SK-N-SH (cell line): ENCODE data around the gene SNX17. TPM values are rescaled to one million over a fixed set of nuclear protein-coding genes. Genes with fewer than 3 reads are reported as not detected.
A peak's percentile ranks its signal among the peaks of the same experiment; 100 is the strongest.
"Not testable (repeated sequence)": the region's sequence is repeated elsewhere in the genome, so short reads cannot be mapped to it uniquely, and the experiment has no call there.

Source experiments
- CTCF ChIA-PET: fragments of 300-600, 350-600 bp; formaldehyde crosslinking; extraction: SDS; loops from one replicate; lab custom pipeline; 2021; lab: Yijun Ruan, JAX
- POLR2A ChIA-PET: fragments of 350-600 bp; sonication (Branson Sonifier 250); formaldehyde crosslinking; extraction: SDS; loops from one replicate; lab custom pipeline; 2020; ENCODE audit warnings: antibody characterized with exemption, inconsistent platforms; lab: Yijun Ruan, JAX
- DNase-seq: peaks from one replicate; pipeline ENCODE4 v3.0.0; 2012
- H2AFZ ChIP-seq: fragments of 200-600 bp; sonication (generic); 2 replicates; pipeline ENCODE4 v1.8.1; 2016; ENCODE audit warnings: antibody characterized with exemption, mild to moderate bottlenecking, low read depth
- H3F3A ChIP-seq: fragments of 200-600 bp; sonication (generic); replicated peaks from 2 replicates; pipeline ENCODE3; 2016; ENCODE audit warnings: antibody characterized with exemption, mild to moderate bottlenecking; ENCODE audit not compliant: insufficient read depth
- H3K27ac ChIP-seq, 2 experiments: fragments of 200-500 bp in 1 of 2; fragments of 200-600 bp in 1 of 2; sonication (Bioruptor generic) in 1 of 2; sonication (generic), shearing (Covaris generic) in 1 of 2; 2 replicates each; pipeline versions ENCODE4 v1.5.1 to v1.6.1; 2014 to 2016; ENCODE audit warnings: low read depth in 2 of 2, inconsistent platforms in 1 of 2, low read length in 1 of 2, mild to moderate bottlenecking in 1 of 2, mixed read lengths in 1 of 2
- H3K27me3 ChIP-seq: fragments of 200-600 bp; sonication (generic), shearing (Covaris generic); 2 replicates; pipeline ENCODE4 v1.6.1; 2016; ENCODE audit warnings: mixed run types; ENCODE audit not compliant: insufficient read depth
- H3K36me3 ChIP-seq, 2 experiments: fragments of 200-500 bp in 1 of 2; fragments of 200-600 bp in 1 of 2; sonication (Bioruptor generic) in 1 of 2; sonication (generic) in 1 of 2; replicated peaks in 1 of 2; 2 replicates each; pipeline versions ENCODE3 to v1.5.1; 2014 to 2016; ENCODE audit warnings: low read length in 1 of 2, mild to moderate bottlenecking in 1 of 2; ENCODE audit not compliant: insufficient read depth in 2 of 2, control insufficient read depth in 1 of 2
- H3K4me1 ChIP-seq, 2 experiments: fragments of 200-500 bp in 1 of 2; fragments of 200-600 bp in 1 of 2; sonication (Bioruptor generic) in 1 of 2; sonication (generic), shearing (Covaris generic) in 1 of 2; 2 replicates each; pipeline versions ENCODE4 v1.5.1 to v1.6.1; 2014 to 2016; ENCODE audit warnings: low read depth in 1 of 2, low read length in 1 of 2, mixed run types in 1 of 2; ENCODE audit not compliant: insufficient read depth in 2 of 2, control insufficient read depth in 1 of 2
- H3K4me2 ChIP-seq: fragments of 200-600 bp; sonication (generic), shearing (Covaris generic); 2 replicates; pipeline ENCODE4 v1.6.1; 2017; ENCODE audit warnings: mixed run types
- H3K4me3 ChIP-seq, 2 experiments: fragments of 200-500 bp in 1 of 2; fragments of 200-600 bp in 1 of 2; sonication (Bioruptor generic) in 1 of 2; sonication (generic), shearing (Covaris generic) in 1 of 2; 2 replicates each; pipeline versions ENCODE4 v1.5.1 to v1.8.1; 2014 to 2016; ENCODE audit warnings: low read depth in 2 of 2, inconsistent platforms in 1 of 2, low read length in 1 of 2, mild to moderate bottlenecking in 1 of 2, mixed read lengths in 1 of 2, moderate library complexity in 1 of 2
- H3K79me2 ChIP-seq: fragments of 200-600 bp; sonication (generic); 2 replicates; pipeline ENCODE4 v1.8.1; 2017; ENCODE audit warnings: mild to moderate bottlenecking; ENCODE audit not compliant: insufficient read depth
- H3K9ac ChIP-seq: fragments of 200-600 bp; sonication (generic); 2 replicates; pipeline ENCODE4 v1.6.1; 2017; ENCODE audit warnings: mixed run types
- H3K9me2 ChIP-seq: fragments of 200-600 bp; sonication (generic); 2 replicates; pipeline ENCODE4 v1.6.1; 2017; ENCODE audit warnings: mixed run types
- H3K9me3 ChIP-seq: fragments of 200-600 bp; sonication (generic); 2 replicates; pipeline ENCODE4 v1.6.1; 2017; ENCODE audit warnings: mixed run types, mild to moderate bottlenecking, moderate library complexity
- H4K20me1 ChIP-seq: fragments of 200-600 bp; sonication (generic); 2 replicates; pipeline ENCODE4 v1.6.1; 2017; ENCODE audit warnings: mild to moderate bottlenecking, mixed run types; ENCODE audit not compliant: insufficient read depth
- EP300 ChIP-seq, 2 experiments: IDR thresholded peaks; 2 replicates each; pipeline versions ENCODE4 v1.4.0 to v1.6.1; 2012; ENCODE audit warnings: borderline replicate concordance in 1 of 2, low read depth in 1 of 2, low read length in 1 of 2
- JUND ChIP-seq: IDR thresholded peaks from 2 replicates; pipeline ENCODE4 v1.4.0; 2012
- MEF2A ChIP-seq: IDR thresholded peaks from 2 replicates; pipeline ENCODE4 v1.4.0; 2012; ENCODE audit warnings: low read depth, borderline replicate concordance
- MXI1 ChIP-seq: IDR thresholded peaks from 2 replicates; pipeline ENCODE4 v1.6.1; 2012; ENCODE audit warnings: mild to moderate bottlenecking, low read depth, low read length, improper control_type of control experiment
- NFIC ChIP-seq: IDR thresholded peaks from 2 replicates; pipeline ENCODE4 v1.4.0; 2012; ENCODE audit warnings: borderline replicate concordance
- RCOR1 ChIP-seq: fragments of 150-350 bp; IDR thresholded peaks from 2 replicates; pipeline ENCODE4 v1.6.1; 2017; ENCODE audit warnings: antibody characterized with exemption, low read length
- SIN3A ChIP-seq: IDR thresholded peaks from 2 replicates; pipeline ENCODE4 v1.6.1; 2012; ENCODE audit warnings: low read depth, mild to moderate bottlenecking, low read length, moderate library complexity, borderline replicate concordance
- SMC3 ChIP-seq: IDR thresholded peaks from 2 replicates; pipeline ENCODE4 v1.6.1; 2012; ENCODE audit warnings: low read depth, low read length, improper control_type of control experiment
- TAF1 ChIP-seq: IDR thresholded peaks from 2 replicates; pipeline ENCODE4 v1.6.1; 2012; ENCODE audit warnings: low read depth, mild to moderate bottlenecking, low read length, moderate library complexity, borderline replicate concordance
- TCF12 ChIP-seq: IDR thresholded peaks from 2 replicates; pipeline ENCODE4 v1.4.0; 2012
- TEAD4 ChIP-seq: IDR thresholded peaks from 2 replicates; pipeline ENCODE4 v1.4.0; 2012; ENCODE audit warnings: mild to moderate bottlenecking, borderline replicate concordance; ENCODE audit not compliant: insufficient read depth
- YY1 ChIP-seq: IDR thresholded peaks from 2 replicates; pipeline ENCODE4 v1.4.0; 2012; ENCODE audit warnings: low read depth, mild to moderate bottlenecking
- WGBS: methylation state at CpG from one replicate; pipeline ENCODE4 v1.1.6; 2017; ENCODE audit warnings: low lambda C conversion rate; 5-methylcytosine and 5-hydroxymethylcytosine counted together
- polyA plus RNA-seq, 3 experiments: library from polyadenylated mRNA; depleted of rRNA; stranded (reverse); fragments of >200 nt; gene quantifications; 2 replicates each; pipeline ENCODE4 v1.2.3, GENCODE V29; 2012
- TF ChIP-seq, protein P1 (sequence below): fragments of 200-600 bp; sonication (generic); IDR thresholded peaks from 2 replicates; pipeline ENCODE4 v1.6.1; 2017; ENCODE audit warnings: antibody characterized with exemption, mild to moderate bottlenecking, moderate library complexity
- TF ChIP-seq, protein P2 (sequence below): IDR thresholded peaks from 2 replicates; pipeline ENCODE4 v1.4.0; 2012; ENCODE audit warnings: low read depth
- TF ChIP-seq, protein P3 (sequence below): IDR thresholded peaks from 2 replicates; pipeline ENCODE4 v1.4.0; 2012; ENCODE audit warnings: low read depth, borderline replicate concordance
- TF ChIP-seq, protein P4 (sequence below): IDR thresholded peaks from 2 replicates; pipeline ENCODE4 v1.6.1; 2012; ENCODE audit warnings: mild to moderate bottlenecking, low read depth, low read length, moderate library complexity
- TF ChIP-seq, protein P5 (sequence below): IDR thresholded peaks from 2 replicates; pipeline ENCODE4; 2012

SNX17 gene
- polyA plus RNA-seq, 1 of the 3 experiments (the other 2 are of a cell fraction) = 145 TPM

- Histone ChIP-seq H4K20me1 (peaks cover 12% of the 10 kb centered on the region; the same call in 1 of the 2 replicates), H3K9ac (no peak overlapping the region), H3K4me2 (no peak overlapping the region), H3K36me3 (peaks cover 0 to 2% of the 10 kb centered on the region in 2 experiments), H3K9me2 (no peaks in the 10 kb centered on the region), H2AFZ (no peak overlapping the region), H3K4me1 (peaks cover 7 to 12% of the 10 kb centered on the region in 2 experiments; a peak in 3 of 4 replicates), H3K79me2 (peaks cover 94% of the 10 kb centered on the region), H3K27ac (no peak overlapping the region), H3K27me3 (no peaks in the 10 kb centered on the region), H3K4me3 (no peak overlapping the region), H3F3A (peaks cover 17% of the 10 kb centered on the region), H3K9me3 (no peaks in the 10 kb centered on the region)
- CTCF ChIA-PET = interaction anchor here (0.7 to 1.9 kb wide), 5 partner anchors 12 to 69 kb away, joined by 3 to 6 read pairs (median 4); no protein-coding TSS in a partner anchor
- POLR2A ChIA-PET = no interaction called here
- TF ChIP-seq JUND = no peak
- TF ChIP-seq, protein P1, sequence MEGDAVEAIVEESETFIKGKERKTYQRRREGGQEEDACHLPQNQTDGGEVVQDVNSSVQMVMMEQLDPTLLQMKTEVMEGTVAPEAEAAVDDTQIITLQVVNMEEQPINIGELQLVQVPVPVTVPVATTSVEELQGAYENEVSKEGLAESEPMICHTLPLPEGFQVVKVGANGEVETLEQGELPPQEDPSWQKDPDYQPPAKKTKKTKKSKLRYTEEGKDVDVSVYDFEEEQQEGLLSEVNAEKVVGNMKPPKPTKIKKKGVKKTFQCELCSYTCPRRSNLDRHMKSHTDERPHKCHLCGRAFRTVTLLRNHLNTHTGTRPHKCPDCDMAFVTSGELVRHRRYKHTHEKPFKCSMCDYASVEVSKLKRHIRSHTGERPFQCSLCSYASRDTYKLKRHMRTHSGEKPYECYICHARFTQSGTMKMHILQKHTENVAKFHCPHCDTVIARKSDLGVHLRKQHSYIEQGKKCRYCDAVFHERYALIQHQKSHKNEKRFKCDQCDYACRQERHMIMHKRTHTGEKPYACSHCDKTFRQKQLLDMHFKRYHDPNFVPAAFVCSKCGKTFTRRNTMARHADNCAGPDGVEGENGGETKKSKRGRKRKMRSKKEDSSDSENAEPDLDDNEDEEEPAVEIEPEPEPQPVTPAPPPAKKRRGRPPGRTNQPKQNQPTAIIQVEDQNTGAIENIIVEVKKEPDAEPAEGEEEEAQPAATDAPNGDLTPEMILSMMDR = no peak
- TF ChIP-seq TEAD4 = no peak
- TF ChIP-seq, protein P2, sequence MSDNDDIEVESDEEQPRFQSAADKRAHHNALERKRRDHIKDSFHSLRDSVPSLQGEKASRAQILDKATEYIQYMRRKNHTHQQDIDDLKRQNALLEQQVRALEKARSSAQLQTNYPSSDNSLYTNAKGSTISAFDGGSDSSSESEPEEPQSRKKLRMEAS = no peak
- no peak for TF ChIP-seq RCOR1
- TF ChIP-seq MEF2A = no peak
- no peak for TF ChIP-seq SIN3A
- TF ChIP-seq, protein P3, sequence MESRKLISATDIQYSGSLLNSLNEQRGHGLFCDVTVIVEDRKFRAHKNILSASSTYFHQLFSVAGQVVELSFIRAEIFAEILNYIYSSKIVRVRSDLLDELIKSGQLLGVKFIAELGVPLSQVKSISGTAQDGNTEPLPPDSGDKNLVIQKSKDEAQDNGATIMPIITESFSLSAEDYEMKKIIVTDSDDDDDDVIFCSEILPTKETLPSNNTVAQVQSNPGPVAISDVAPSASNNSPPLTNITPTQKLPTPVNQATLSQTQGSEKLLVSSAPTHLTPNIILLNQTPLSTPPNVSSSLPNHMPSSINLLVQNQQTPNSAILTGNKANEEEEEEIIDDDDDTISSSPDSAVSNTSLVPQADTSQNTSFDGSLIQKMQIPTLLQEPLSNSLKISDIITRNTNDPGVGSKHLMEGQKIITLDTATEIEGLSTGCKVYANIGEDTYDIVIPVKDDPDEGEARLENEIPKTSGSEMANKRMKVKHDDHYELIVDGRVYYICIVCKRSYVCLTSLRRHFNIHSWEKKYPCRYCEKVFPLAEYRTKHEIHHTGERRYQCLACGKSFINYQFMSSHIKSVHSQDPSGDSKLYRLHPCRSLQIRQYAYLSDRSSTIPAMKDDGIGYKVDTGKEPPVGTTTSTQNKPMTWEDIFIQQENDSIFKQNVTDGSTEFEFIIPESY = no peak
- no peak for TF ChIP-seq SMC3
- no peak for TF ChIP-seq TAF1
- no peak for TF ChIP-seq EP300 (IDR thresholded peaks at IDR 0.05; ENCODE audit: borderline replicate concordance in 1 of 2, low read depth in 1 of 2, low read length in 1 of 2)
- TF ChIP-seq TCF12 = no peak
- TF ChIP-seq MXI1 = no peak
- TF ChIP-seq, protein P4, sequence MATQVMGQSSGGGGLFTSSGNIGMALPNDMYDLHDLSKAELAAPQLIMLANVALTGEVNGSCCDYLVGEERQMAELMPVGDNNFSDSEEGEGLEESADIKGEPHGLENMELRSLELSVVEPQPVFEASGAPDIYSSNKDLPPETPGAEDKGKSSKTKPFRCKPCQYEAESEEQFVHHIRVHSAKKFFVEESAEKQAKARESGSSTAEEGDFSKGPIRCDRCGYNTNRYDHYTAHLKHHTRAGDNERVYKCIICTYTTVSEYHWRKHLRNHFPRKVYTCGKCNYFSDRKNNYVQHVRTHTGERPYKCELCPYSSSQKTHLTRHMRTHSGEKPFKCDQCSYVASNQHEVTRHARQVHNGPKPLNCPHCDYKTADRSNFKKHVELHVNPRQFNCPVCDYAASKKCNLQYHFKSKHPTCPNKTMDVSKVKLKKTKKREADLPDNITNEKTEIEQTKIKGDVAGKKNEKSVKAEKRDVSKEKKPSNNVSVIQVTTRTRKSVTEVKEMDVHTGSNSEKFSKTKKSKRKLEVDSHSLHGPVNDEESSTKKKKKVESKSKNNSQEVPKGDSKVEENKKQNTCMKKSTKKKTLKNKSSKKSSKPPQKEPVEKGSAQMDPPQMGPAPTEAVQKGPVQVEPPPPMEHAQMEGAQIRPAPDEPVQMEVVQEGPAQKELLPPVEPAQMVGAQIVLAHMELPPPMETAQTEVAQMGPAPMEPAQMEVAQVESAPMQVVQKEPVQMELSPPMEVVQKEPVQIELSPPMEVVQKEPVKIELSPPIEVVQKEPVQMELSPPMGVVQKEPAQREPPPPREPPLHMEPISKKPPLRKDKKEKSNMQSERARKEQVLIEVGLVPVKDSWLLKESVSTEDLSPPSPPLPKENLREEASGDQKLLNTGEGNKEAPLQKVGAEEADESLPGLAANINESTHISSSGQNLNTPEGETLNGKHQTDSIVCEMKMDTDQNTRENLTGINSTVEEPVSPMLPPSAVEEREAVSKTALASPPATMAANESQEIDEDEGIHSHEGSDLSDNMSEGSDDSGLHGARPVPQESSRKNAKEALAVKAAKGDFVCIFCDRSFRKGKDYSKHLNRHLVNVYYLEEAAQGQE = no peak
- TF ChIP-seq, protein P5, sequence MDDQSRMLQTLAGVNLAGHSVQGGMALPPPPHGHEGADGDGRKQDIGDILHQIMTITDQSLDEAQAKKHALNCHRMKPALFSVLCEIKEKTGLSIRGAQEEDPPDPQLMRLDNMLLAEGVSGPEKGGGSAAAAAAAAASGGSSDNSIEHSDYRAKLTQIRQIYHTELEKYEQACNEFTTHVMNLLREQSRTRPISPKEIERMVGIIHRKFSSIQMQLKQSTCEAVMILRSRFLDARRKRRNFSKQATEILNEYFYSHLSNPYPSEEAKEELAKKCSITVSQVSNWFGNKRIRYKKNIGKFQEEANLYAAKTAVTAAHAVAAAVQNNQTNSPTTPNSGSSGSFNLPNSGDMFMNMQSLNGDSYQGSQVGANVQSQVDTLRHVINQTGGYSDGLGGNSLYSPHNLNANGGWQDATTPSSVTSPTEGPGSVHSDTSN = no peak
- no peak for TF ChIP-seq YY1
- TF ChIP-seq NFIC = no peak
- WGBS = 92% methylated on average over 6 of the region's 6 CpGs
- no peak for DNase-seq
These were observed 18.4 kb upstream of the SNX17 start for GRCh38 chr2:27351802-27352598.

GRCh38 chr2:27353386-27353761 lies 17.0 kb upstream of the SNX17 start:
- H3K79me2 ChIP-seq = peaks cover 93% of the 10 kb centered on the region
- H3K4me1 ChIP-seq = peaks cover 7 to 19% of the 10 kb centered on the region in 2 experiments; a peak in 3 of 4 replicates
- H3K36me3 ChIP-seq, H3K9ac ChIP-seq, H2AFZ ChIP-seq, DNase-seq, H3K27me3 ChIP-seq, H3K4me3 ChIP-seq, H3K4me2 ChIP-seq, H4K20me1 ChIP-seq, POLR2A ChIA-PET, H3K9me2 ChIP-seq, H3K9me3 ChIP-seq: not testable (repeated sequence)
- CTCF ChIA-PET = interaction anchor here (0.7 to 1.9 kb wide), 7 partner anchors 9 to 73 kb away, joined by 3 to 6 read pairs (median 4); no protein-coding TSS in a partner anchor
- WGBS = 95% methylated on average over 5 of the region's 5 CpGs
- H3K27ac ChIP-seq = peak overlapping the region in 1 of 2 experiments; percentile 46; a peak in 1 of 4 replicates
- H3F3A ChIP-seq = peaks cover 19% of the 10 kb centered on the region
